GM21528 (cell line): ENCODE data around the gene KLHL15.
"Not testable (repeated sequence)": the region's sequence is repeated elsewhere in the genome, so short reads cannot be mapped to it uniquely, and the experiment has no call there.

ENCODE experiments used
- ATAC-seq: cut with Tn5 transposase; IDR thresholded peaks from one replicate; pipeline ENCODE4 v1.9.1; 2021; ENCODE audit warnings: mild to moderate bottlenecking, moderate library complexity; ENCODE audit not compliant: unreplicated experiment, low FRiP score

KLHL15 gene, protein sequence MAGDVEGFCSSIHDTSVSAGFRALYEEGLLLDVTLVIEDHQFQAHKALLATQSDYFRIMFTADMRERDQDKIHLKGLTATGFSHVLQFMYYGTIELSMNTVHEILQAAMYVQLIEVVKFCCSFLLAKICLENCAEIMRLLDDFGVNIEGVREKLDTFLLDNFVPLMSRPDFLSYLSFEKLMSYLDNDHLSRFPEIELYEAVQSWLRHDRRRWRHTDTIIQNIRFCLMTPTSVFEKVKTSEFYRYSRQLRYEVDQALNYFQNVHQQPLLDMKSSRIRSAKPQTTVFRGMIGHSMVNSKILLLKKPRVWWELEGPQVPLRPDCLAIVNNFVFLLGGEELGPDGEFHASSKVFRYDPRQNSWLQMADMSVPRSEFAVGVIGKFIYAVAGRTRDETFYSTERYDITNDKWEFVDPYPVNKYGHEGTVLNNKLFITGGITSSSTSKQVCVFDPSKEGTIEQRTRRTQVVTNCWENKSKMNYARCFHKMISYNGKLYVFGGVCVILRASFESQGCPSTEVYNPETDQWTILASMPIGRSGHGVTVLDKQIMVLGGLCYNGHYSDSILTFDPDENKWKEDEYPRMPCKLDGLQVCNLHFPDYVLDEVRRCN

DNA sequence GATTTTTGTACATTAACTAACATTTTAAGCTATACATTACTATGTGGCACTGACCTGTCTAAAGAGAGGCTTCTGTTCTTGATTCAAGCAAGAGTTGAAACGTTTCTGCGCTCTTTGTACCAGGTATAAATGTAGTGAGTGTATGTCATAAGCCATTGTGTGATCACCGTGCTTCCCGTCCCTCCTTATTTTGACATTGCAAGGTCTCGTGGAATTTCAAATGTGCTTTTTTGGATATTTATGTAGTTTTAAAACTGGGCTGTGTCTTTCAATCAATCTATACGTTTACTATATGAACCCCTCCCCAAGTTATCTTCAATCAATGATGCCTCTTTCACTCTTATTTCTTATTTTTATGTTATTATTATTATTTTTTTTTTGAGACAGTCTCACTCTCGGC is at the start of gene KLHL15:
TSS of gene KLHL15 (minus strand) at position 101 of the 400 bp plus-strand sequence. CDS start 20,493 bp downstream, outside the sequence.
- no peak for ATAC-seq

DNA sequence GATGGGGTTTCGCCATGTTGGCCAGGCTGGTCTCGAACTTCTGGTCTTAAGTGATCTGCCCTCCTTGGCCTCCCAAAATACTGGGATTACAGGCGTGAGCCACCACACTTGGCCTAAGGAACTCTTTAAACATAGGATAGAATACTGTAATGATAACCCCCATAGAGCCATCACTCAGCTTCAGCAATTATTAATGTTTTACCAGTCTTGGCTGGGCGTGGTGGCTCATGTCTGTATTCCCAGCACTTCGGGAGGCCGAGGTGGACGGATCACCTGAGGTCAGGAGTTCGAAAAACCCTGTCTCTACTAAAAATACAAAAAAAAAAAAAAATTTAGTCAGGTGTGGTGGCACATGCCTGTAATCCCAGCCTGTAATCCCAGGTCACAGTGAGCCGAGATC is 42.9 kb upstream of the KLHL15 start:
- ATAC-seq: no peak

DNA sequence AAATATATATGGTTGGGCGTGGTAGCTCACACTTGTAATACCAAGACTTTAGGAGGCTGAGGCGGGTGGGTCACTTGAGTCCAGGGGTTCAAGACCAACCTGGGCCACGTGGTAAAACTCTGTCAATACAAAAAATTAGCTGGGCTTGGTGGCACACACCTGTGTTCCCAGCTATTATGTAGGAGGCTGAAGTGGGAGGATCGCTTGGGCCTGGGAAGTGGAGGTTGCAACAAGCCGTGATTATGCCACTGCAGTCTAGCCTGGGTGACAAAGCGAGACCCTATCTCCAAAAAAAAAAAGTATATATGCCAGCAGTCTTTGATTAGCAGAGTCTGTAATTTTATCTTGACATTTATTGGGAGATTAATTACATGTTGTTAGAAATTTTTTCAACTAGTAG is 36.5 kb upstream of the KLHL15 start:
- no peak for ATAC-seq

DNA sequence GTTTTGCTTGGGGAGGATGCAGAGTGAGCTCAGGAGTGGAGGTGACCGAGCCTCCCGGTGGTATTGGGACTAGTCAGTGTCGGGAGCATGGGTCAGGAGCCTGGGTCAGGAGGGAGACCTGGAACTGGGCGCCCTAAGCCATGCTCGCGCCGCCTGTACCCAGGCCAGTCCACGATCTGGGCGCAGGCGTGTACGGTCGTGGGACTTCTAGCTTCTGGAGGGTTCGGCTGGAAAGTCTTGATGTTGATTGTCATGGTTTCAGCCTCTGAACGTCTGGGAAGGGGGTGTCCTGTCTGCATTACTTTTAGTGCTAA is 28.0 kb upstream of the KLHL15 start:
- peak; percentile 23 for ATAC-seq

DNA sequence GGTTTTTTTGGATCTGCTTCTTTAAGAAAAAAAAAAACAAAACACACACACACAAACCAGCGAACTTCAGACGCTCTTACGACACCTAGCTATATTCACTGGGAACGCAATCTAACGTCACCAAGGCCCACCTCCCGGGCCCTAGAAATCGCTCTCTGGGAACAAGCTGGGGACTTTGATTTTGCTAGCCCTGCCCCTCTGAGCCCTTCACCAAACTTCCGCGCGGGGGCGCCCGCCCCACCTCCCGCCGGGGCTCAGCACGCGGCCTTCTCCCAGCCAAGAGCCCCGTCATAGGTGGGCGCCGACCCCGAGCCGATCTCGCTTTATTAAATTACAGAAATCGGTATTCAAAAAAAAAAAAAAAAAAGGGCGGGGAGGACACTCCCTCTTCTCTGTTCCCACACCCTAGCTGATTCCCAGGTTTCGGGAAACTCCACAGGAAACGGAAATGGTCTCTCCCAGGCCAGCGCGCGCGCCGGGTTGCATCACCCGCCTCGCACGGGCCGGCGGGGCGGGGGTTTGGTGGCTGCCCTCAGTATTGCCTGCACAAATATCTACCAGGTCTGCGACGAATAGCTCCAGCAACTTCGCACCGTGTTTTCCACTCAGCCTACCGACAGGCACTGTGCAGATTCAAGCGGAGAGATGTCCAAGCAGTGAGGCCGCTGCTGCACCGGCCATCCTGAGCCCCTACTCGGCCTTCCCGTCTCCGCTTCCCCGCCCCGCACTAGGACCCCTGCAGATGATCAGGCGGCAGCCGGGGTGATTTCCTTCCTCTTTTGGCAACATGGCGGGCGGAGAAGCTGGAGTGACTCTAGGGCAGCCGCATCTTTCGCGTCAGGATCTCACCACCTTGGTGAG is 27.4 kb upstream of the KLHL15 start, which contains the start of gene EIF2S3:
TSS of gene EIF2S3 (plus strand) at position 775 of the 861 bp plus-strand sequence. CDS start at position 788, 13 bp downstream.
- ATAC-seq: peak; percentile 95

DNA sequence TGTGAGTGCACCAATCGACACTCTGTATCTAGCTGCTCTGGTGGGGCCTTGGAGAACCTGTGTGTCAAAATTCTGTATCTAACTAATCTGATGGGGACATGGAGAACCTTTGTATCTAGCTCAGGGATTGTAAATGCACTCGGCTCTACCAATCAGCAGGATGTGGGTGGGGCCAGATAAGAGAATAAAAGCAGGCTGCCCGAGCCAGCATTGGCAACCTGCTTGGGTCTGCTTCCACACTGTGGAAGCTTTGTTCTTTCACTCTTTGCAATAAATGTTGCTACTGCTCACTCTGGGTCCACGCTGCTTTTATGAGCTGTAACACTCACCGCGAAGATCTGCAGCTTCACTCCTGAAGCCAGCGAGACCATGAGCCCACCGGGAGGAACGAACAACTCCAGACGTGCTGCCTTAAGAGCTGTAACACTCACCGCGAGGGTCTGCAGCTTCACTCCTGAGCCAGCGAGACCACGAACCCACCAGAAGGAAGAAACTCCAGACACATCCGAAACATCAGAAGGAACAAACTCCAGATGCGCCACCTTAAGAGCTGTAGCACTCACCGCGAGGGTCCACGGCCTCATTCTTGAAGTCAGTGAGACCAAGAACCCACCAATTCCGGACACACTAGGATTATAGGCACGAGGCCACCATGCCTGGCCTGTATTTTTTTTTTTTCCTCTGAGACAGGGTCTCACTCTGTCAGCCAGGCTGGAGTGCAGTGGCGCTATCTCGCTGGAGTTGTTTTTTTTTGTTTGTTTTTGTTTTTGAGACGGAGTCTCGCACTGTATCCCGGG is 23.7 kb upstream of the KLHL15 start:
- not testable (repeated sequence) for ATAC-seq

DNA sequence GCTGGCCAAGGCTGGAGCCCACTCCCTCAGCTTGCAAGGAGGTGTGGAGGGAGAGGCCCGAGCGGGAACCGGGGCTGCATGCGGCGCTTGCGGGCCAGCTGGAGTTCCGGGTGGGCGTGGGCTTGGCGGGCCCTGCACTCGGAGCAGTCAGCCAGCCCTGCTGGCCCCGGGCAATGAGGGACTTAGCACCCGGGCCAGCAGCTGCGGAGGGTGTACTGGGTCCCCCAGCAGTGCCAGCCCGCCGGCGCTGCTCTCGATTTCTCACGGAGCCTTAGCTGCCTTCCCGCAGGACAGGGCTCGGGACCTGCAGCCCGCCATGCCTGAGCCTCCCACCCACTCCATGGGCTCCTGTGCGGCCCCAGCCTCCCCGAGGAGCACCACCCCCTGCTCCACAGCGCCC is 22.7 kb upstream of the KLHL15 start:
- not testable (repeated sequence) for ATAC-seq

DNA sequence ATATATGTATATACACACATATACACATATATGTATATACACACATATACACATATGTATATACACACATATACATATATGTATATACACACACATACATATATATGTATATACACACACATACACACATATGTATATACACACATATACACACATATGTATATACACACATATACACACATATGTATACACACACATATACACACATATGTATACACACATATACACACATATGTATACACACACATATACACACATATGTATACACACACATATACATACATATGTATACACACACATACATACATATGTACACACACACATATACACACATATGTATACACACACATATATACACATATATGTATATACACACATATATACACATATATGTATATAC is 19.1 kb upstream of the KLHL15 start:
- ATAC-seq: not testable (repeated sequence)

DNA sequence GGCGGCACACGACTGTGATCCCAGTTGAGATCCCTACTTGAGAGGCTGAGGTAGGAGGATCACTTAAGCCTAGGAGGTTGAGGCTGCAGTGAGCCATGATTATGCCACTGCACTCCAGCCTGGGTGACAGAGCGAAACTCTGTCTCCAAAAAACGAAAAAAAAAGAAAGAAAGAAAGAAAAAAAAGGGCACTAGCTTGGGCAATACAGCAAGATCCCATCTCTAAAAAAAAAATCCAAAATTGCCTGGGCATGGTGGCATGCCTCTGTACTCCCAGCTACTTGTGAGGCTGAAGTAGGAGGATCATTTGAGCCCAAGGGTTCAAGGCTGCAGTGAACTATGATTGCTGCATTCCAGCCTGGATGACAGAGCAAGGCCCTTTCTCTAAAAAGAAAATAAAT is 10.7 kb upstream of the KLHL15 start:
- ATAC-seq: no peak

DNA sequence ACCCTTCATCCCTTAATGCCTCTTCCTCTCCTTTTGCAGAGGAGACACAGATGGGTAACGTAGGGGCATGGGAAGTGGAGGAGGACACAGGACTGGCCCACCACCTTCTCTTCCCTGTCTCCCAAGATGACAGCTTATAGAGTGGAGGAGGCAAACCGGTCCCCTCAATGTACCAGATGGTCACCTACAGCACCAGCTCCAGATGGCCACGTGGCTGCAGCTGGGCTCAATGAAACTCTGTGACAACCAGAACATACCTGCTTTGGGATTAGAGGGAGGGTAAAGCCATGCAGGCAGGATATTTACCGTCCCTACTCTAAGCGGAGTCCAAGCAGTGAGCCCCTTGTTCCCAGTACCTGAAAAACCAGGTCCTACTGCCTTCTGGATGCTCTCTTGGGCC is 7.5 kb upstream of the KLHL15 start:
- no peak for ATAC-seq

DNA sequence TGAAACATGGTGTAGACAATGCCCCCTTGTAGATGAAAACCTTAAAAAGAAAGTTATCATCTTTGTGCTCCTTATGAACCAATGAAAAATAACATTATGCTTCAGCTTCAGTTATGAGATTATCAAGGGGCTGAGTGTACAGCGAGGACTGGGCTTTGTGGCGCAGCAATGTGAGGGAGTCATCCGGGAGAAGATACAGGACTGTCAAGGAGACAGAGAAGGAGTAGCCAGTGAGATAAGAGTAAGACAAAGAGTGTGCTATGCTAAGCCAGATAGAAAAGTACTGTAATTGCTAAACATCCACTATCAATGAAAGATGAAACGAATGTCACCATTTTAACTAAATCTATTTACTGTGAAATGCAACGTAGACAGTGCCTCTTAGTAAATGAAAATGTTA is 3.6 kb upstream of the KLHL15 start:
- ATAC-seq: no peak

DNA sequence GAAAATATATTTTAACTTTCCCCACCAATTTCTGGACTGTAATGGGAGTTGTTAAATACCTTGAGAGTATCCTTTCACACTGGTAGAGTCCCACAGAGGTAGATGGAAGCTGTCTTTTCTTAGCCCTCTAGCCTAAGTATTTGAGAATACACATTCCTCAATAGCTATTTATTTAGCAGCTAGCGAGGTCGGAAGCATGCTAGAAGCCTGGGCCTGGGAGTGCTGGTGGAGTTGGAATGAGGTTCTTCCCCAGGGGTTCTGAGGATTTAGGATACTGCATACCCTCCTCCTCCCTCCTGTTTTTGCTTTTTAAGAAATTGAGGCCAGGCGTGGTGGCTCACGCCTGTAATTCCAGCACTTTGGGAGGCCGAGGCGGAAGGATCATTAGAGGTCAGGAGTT is 999 bp upstream of the KLHL15 start:
- no peak for ATAC-seq

DNA sequence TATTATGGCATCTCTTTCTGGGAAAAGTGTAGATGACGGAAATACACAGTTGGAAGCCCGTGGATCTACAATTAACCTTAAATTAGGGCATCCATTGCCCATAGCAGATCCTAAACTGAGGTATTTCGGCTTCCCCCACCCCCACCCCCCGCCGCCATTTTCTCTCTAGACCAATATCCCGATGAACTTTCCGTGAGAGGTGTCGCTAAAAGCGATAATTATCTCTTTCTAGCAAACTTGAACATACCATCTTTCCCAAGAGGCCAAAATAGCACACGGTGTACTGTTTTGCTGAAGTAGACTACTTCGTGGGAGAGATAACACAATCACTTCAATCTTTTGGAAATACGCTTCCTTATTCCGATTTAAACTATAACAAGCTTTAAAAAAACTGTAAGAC is 554 bp downstream of the KLHL15 start:
- ATAC-seq: no peak

DNA sequence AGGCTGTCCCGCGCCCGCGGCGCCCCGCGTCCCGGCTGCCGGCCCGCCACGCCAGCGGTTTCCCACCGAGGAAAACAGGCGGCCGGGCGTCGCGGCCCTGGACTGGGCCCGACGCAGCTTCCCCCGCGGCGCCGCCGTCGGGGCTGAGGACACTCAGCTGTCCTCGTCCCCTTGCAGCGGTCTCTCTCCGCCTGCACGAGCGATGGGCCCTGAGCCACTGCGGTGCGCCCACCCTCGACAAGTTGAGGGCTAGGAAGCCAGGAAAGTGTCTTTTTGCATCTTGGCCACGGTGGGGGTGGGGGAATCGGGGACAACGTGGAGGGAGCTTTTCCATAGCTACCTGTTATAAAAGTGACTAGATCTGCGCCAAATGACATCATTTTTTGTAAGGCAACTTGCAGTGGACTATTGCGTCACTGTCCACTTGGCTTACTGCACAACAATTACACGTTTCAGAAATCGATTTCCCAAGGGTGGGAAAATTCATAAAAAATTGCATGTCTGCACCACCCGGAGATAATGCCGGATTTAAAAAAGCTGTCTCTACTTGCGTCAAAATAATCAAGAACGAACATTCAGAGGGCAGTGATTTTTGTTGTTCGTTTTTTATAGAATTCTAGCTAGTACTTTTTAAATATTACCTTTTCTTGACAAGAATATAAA is 1.1 kb downstream of the KLHL15 start:
- peak; percentile 17 for ATAC-seq

DNA sequence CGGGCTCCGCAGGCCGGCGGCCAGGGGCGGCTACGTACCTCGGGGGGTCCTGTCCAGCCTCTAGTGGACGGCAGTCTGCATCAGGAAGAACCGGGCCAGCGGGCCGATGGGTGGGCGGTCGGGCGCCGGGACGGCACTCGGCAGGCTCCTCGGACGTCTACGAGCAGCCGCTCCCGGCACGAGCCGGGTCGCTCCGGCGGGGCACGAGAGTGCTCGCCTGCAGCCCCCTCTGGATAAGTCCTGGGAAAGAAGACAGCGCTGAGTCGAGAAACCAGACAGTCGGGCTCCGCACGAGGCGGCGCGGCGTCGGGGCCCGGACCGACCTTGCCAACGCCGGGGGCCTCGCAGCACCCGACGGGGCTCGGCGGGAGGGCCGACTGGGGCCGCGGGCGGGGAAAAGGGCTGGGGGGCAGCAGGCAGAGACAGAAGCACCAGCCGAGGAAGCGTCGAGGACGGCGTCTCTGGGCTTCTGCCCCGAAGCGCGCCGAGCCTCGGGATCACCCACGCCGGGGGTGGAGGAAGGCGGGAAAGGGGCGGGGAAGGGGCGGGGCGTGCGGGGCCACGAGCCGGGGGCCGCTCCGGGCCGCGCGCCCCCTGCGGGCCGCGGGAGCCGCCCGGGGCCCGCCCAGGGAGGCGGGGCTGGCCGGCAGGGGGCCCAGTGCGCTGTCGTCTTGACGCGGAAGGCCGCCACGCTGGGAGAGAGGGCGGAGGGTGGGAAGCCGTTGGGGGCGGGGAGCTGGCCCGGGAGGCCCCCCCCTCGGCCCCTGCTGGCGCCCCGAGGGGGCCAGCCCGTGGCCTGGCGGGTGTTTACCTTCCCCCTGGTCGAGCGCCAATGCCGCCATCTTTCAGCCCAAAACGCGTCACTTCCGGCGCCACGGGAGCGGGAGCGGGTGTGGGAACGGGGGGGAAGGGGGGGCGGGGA is 1.9 kb downstream of the KLHL15 start:
- ATAC-seq: peak; percentile 82

DNA sequence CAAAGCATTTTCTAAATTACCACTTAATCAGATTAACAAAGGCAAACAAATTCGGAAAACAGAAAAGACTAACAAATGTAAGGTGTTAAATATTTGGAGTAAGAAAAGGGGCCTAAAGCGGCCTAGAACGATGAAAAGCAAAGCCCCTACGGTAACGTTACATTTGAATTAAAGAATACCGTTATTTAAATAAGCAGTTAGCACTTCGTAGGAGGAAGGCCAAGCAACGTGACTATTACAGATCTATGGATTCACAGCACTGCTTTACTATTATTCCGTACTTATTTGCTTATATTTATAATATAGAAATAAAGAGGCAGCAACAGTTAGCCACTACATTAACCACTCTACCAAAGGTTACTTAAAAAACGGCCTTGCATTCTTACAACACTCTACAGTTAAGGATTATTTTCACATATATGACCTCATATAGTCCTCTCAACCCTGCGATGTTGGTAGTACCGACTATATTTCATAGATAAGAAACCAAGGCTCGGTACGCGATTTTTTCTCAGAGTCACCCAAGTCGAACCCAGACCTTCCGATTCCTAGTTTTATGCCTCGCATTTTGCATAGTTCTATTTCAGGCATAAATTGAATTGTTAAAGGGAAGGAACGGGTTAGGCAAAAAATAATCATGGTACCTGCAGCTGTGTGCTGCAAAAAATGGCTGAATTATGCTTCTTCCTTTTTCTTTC is 2.9 kb downstream of the KLHL15 start:
- no peak for ATAC-seq

DNA sequence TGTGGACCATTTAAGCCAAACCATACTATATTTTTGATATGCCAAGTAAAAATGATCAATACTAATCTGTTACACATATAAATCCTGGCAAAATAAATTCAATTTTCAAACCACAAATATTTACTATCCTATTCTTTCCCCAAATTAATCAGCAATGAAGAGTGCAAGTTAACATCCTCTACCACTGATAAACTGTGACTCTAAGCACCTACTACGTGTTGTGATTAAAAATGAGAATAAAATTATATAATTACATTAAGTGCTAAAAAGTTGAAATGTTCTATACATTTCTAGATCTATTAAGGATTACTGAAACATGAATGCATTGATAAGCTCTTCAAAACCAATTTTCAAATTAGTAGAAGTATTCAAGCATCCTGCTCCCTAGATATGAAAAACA is 3.4 kb downstream of the KLHL15 start:
- ATAC-seq: no peak

DNA sequence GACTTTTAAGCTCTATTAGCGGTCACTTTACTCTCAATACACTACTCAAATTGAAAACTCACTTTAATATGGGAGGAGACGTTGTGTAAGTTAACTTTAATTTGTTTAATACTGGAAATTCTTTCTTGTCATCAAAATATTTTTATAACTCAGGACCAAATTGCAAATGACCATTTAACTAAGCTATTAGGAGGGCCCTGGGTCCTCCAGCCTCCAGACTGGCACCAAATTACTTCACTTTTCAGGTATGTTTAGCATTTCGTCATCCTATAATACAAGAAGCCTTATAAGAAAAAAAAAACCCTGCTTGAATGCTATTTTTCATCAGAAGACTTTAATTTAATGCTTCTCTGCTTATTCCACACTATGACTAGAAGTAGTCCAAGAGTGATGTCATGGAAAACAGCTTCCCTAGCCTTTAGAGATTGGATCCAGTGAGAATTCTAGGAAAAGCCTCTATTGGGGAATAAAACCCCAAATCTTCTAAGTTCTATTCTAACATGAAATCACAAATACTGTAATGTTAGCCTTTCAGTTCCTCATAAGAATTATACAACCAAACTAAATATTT is 6.6 kb downstream of the KLHL15 start:
- ATAC-seq: no peak
